Stimulated activated CD4-positive, alpha-beta T cell treated with anti-CD3 and anti-CD28 coated beads, Interleukin-2, amount 100 ng/mL, for 48 hours (primary cell): ENCODE measurements around the gene TSTD2.
"Not testable (repeated sequence)": the region's sequence is repeated elsewhere in the genome, so short reads cannot be mapped to it uniquely, and the experiment has no call there.

ENCODE experiments used
- DNase-seq, 2 donors: peaks; one replicate each; pipeline ENCODE4 v3.0.0-alpha.2; 2020

The TSTD2 gene

DNA sequence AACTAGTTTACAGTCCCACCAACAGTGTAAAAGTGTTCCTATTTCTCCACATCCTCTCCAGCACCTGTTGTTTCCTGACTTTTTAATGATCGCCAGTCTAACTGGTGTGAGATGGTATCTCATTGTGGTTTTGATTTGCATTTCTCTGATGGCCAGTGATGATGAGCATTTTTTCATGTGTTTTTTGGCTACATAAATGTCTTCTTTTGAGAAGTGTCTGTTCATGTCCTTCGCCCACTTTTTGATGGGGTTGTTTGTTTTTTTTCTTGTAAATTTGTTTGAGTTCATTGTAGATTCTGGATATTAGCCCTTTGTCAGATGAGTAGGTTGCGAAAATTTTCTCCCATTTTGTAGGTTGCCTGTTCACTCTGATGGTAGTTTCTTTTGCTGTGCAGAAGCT, 51.6 kb downstream of the TSTD2 start:
- not testable (repeated sequence) for DNase-seq

DNA sequence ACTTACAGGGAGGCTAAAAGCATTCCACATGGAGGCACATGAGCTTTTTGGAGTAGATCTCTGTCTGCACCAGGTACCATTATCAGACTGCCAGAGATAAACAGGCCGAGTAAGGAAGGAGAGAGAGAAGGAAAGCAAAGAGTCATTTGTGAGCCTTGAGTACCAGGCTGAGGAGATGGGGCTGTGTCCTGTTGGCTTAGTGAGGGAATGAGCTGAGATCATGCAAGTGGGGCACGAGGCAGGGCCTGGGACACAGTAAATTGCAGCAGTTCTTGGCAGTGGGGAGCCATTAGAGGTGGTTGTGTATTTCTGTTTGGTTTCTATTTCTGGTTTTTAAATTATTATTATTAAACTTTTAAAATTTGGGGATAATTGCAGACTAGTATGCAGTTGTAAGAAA, 53.3 kb downstream of the TSTD2 start:
- DNase-seq = no peak

DNA sequence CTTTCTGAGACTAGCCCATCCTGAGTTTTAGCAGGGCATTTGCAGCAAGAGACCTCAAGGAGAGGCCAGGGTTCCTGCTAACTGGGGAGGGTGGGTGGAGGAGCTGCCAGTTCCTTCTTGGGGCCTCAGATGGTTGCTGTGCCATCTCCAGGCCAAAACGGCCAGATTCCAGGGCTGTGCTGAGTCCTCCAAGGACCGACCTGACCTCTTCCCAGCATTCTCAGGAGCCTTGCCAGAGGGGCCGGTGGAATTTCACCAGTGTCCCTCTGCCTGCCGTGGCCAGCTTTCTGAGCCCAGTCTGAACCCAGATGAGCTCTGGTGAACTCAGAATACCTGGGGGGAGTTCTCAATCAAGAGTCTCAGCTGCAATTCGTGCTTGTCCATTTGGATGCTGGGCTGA, 54.3 kb downstream of the TSTD2 start:
- no peak for DNase-seq

DNA sequence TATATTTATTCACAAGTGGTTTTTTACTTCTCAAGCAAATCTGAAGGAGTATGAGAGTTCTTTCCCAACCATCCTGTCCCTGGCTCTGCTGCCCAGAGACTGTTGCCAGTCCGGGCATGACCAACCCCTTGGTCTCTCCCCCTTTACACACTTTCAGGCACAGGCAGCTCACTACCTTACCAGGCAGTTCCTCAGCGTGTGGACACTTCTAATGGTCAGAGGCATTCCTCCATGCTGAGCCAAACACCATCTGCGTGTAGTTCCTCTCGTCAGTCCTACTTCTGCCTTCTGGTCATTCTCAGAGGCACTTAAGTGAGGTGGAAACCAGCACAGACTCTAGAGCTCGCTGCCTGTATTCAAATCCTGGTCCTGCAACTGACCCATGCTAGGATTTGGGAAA, 56.1 kb downstream of the TSTD2 start:
- no peak for DNase-seq

DNA sequence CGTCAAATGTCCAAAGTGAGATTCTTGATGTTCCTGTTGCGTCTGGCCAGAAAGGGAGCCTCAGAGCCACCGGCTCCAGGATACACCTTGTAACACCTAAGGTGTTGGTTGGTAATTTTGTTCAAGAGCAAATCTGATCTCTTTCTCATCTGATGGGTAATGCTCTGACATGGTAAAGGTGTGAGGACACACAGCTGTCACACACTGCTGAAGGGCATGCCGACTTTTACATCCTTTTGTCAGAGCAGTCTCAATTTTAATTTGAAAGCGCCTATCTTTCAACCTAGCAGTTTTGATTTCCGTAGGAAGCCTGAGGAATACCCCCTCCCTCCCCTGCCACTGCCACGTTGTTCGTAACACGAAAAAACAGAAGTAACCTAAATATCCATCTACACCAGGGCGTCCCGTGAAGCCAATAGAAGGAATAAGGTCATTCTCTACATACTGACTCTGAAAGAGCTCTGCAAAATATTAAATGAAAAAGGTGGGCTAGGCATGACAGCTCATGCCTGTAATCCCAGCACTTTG, 57.4 kb downstream of the TSTD2 start:
- no peak for DNase-seq

DNA sequence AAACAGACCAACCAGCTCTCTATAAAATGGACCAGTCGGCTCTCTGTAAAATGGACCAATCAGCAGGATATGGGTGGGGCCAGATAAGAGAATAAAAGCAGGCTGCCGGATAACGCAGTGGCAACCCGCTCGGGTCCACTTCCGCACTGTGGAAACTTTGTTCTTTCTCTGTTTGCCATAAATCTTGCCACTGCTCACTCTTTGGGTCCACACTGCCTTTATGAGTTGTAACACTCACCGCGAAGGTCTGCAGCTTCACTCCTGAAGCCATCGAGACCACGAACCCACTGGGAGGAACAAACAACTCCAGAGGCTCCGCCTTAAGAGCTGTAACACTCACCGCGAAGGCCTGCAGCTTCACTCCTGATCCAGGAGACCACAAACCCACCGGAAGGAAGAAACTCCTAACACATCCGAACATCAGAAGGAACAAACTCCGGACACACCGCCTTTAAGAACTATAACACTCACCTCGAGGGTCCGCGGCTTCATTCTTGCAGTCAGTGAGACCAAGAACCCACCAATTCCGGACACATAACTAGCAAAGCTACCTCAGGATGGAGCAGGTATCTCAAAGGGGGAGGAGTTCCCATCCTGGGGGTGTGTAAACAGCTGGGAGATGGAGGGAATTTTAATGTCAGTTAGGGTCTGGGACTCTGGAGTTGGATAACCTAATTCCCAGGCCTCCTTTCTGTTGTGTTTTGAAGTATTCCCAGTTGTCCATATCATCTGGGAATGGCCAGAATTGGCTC, 58.1 kb downstream of the TSTD2 start:
- peak; percentile 15 to 20 for DNase-seq

DNA sequence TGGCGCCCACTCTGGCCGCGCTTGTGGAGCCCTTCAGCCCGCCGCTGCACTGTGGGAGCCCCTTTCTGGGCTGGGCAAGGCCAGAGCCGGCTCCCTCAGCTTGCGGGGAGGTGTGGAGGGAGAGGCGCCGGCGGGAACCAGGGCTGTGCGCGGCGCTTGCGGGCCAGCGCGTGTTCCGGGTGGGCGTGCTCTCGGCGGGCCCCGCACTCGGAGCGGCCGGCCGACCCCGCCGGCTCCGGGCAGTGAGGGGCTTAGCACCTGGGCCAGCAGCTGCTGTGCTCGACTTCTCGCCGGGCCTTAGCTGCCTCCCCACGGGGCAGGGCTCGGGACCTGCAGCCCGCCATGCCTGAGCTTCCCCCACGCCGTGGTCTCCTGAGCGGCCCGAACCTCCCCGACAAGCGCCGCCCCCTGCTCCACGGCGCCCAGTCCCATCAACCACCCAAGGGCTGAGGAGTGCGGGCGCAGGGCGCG, 59.0 kb downstream of the TSTD2 start:
- DNase-seq = not testable (repeated sequence)

DNA sequence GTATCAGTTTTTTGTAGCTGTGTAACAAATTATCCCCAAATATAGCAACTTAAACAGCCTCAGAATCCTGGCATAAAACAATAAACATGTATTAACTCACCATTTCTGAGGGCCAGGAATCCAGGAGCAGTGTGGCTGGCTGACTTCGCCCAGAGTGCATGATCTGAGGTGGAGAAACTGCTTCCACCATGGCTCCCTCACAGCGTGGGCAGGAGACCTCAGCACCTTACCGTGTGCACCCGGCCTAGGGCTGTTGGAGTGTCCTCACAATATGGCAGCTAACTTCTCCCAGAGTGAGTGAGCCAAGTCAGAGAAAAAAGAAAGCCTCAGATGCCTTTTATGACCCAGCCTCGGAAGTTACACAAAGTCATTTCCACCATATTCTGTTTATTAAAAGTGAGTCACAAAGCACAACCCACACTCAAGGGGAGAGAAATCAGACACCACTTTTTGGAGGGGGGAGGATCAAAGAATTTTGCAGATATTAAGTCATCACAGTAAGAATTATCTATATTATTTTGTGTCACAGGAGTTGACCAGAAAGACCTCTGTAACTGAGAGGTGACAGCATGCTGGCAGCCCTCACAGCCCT, 59.6 kb downstream of the TSTD2 start:
- no peak for DNase-seq

DNA sequence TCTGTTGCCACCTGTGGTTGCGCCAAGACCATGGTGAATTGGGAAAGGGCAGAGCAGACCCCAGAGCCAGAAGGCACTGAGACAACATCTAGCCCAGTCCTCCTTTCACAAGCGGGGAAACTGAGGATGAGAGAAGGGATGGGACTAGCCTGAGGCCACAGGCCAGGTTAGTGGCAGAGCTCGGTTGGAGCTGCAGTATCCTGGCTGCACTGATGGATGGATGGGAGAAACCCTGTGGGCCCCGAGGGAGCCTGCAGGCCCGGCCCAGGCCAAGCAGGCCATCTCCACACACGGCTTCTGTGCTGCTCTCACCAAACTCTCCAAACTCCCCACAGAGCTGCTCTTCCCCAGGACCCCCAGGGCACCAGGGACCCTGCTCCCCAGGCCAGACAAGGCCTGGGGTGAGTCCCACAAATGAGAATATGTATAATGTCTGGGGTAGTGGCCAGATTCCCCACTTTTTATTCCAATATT, 60.2 kb downstream of the TSTD2 start:
- no peak for DNase-seq

DNA sequence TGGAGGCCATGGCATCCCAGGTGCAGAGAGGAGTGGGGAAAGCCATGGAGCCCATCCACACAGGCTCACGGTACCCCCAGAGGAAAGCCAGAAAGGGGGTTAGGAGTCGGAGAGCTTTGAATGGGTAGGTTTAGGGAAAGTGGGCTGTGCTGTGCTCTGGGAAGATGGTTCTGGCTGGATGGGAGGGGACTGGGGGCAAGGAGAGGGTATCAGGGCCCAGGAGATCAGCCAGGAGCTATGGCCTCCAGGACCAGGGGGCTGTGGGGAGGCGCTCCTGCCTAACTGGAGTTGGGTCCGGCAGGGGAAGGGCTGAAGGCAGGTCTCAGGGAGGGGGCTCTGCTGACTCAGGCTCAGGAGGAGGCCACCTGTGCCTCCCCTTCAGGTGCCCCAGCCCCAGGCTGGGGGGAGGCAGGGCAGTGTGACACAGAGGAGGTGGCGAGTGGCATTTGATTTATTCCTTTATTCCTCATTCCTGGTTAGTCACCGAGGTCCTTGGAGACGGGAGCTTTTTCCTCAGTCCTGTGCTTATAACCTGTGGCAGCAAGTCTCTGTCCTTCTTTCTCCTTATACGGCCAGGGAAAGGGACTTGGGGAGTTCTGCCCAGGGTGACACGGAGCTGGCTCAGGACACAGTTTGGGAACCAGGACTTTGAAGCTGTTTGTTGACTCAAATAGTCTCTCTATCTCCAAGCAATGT, 60.8 kb downstream of the TSTD2 start:
- no peak for DNase-seq

DNA sequence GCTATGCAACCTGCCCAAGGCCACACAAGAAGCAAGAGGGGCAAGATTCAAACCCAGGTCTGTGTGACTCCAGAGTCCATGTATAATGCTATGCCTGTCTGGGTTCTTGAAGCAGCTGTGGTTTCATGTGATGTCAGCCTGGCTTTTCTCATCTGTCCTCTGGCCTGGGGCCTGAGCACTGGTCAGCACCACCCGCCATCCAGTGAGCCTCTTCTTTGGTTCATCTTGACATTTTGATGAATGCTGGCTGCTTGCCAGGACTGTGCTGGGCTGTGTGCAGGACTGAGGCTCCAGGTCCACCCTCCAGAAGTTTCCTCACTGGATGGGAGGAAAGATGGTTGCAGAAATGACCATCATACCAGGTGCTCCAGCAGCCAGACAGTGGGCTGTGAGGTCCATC, 61.5 kb downstream of the TSTD2 start:
- DNase-seq = no peak

DNA sequence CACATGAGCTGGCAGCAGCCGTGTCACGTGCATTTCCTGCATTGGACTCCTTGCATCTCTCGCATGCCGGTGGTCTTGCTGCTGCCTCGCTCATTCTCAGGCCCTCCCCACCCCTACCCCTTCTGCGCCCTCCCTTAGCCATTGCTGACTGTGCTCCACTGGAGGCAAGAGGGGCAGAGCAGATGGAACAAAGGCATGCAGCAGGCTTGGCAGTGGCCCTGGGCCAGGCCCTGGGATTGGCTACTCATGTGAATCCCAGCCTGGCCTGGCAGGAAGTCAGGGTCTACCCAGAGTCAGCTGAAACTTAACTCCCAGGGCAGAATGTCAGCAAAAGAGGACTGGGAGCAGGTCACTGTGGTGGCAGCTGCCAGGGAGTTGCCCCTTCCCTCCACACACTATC, 62.3 kb downstream of the TSTD2 start:
- no peak for DNase-seq

DNA sequence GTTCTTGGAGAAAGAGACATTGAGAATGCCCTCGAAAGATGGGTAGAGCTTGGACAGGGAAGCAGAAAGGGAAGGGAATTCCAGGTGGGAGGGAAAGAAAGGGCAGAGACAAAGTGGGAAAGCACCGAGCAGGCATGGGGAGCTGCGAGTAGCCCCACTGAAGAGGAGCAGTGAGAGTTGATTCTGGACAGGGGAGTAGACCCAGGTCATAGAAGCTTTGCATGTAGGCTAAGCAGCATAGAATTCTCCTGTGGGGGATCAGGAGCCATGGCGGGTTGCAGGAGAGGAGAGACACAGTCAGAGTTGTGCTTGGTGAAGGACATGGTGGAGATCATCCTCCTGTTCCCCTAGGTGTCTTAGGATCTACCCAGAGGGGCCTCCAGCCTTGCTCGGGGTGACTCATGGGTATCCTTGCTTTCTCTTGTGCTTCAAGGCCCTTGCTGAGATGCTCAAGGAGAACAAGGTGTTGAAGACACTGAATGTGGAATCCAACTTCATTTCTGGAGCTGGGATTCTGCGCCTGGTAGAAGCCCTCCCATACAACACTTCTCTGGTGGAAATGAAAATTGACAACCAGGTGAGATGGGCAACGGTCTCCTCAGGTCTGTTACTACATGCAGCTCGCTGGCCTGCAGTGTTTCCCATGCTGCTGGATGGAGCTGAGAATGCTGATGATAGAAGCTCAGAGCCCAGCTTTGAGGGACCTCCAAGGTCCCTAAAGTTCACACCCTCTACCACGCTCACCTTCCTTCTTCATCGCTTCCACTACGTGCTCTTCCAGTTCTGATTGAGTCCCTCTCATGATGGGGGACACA, 64.5 kb downstream of the TSTD2 start:
- DNase-seq = no peak

DNA sequence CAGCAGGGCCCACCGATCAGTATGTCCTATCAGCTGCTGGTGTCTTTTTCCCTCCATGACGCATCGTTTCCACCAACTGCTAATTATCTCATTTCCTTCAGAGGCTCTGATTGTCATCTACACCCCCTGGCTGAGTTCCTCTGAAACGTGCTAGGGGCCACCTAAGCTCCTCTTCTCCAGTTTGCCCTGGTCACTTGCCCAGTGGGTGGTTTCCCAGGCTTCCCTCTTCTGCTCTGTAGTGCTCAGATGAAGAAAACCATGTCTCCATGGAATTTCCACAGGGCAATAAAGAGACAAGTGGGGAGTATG, 65.3 kb downstream of the TSTD2 start:
- no peak for DNase-seq

DNA sequence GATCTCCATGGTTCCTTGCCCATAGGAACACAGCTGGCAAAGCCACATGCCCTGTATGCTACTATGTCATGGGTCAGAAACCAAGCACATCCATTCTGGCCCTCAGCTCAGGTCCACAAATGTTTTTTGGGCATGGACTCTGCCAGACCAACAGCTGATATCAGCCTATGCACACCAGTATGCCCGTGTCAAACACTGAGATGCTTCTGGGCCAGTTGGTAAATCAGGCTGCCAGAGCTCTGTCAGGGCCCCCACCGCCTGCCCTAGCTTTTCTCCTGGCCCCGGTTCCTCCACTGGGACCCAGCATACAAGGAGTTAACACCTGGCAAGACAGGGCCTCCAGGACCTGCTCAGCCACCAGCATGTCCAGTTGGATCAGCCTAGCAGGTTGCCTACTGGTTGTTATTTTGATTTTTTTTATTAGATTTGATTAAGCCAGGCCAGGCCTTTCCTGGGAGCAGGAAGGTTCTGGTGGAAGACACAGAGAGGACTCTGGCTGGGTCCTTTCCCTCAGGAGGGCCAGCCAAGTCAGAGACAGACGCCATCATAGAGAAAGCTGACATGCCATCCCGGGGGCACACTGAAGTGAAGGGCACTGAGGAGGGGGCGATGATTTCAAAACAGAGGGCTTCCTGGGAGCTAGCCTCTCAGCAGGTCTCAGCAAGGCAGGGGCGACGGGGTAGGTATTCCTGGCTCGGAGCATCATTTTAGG, 65.8 kb downstream of the TSTD2 start:
- no peak for DNase-seq

DNA sequence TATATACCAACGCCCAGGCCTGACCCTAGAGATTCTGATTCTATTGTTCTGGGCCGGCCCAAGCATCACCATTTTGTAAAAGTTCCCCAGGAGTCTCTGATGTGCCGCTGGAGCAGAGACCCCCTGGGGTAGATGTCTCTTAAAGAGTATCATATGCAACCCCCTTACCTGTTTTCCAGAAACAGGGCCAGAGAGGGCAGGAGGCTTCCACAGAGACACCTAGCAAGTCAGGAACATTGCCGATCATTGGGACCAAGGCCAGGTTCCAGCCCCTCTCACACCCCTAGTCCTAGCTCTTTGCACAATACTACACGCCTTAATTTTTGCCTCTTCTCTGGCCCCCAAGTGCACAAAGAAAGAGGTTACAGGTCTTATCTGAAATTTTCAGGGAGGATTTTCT, 67.9 kb downstream of the TSTD2 start:
- DNase-seq = no peak

DNA sequence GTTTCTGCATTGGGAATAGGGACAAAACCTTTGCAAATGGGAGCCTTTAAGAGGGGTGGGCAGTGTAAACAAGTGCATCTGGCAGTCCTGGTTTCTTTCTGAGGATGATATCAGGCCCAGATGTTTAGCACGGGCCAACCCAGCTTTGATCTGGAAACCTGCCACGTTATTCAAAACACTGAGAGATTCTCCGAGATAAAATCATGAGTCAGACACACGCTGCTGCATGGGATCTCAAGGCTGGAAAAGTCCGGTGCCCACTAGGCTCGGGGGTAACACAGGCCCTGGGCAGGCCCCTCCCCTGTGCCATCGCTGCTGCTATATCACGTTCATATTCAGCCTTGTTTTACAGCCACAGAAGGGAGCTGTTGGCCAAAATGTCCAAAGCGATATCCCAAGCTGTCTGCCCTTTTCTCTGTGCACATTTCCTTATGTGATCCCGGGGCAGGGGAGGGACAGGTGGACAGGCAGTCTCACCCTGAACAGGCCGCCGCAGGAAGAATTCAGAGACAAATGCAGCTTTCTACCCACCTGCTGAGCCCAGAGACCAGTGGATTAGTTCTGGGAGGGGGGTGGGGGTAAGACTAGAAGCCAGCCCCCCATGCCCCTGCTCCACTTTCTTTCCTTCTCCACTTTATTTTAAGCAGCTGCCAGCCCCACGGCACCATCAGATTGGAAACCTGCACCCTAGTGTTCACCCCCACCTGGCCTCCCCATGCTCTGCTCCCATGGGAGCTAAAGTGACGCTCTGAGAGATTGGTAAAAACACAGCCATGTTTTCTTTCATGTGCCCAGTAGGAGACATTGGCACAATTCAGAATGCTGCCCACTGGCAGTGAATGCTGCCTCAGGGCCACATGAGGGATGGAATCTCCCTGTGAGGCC, 68.6 kb downstream of the TSTD2 start:
- no peak for DNase-seq

DNA sequence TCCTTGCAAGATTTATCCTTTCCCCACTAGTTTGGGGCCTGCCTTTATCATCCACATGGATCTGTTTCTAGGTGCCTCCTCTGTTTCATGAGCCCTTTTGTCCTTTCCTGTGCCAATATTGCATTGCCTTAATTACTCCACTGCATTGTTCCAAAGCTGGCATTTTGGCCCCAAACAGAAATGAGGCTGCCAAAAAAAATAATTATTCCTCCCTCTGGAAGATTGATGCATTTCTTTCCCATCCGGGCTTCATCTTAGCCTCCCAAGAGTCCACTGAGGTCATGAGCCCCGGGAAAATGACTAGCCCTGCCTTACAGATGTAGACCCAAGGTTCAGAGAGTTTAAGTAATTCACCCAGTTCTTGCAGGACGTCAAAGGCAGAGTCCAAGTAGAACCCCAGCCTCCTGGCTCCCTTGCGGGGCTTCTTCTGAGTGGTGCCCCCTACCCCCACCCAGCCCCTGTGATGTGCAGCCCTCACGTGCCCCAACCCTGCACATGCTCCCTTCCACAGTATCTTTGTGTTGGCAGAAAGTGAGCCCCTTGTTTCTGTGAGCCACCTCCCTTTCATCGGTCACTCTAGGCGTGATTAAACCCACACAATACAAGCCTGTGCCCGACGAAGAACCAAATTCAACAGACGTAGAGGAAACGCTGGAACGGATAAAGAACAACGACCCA, 69.6 kb downstream of the TSTD2 start:
- DNase-seq = no peak

DNA sequence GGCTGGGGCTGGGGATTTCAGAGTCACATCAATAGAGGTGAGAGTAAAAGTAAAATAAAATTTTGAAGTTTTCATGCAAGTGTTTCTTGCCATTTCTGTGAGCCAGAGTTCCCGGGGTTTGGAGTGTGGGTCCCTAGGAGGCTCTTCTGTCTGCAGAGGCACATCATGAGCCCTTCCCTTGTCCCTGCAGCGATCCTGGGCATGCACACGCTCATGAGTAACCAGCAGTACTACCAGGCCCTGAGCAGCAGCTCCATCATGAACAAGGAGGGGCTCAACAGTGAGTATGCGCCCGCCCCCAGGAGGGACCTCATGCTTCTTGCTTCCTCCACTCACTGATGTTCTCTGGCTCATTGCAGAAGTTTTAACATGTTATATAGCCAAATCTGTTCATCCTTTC, 70.6 kb downstream of the TSTD2 start:
- DNase-seq = no peak

DNA sequence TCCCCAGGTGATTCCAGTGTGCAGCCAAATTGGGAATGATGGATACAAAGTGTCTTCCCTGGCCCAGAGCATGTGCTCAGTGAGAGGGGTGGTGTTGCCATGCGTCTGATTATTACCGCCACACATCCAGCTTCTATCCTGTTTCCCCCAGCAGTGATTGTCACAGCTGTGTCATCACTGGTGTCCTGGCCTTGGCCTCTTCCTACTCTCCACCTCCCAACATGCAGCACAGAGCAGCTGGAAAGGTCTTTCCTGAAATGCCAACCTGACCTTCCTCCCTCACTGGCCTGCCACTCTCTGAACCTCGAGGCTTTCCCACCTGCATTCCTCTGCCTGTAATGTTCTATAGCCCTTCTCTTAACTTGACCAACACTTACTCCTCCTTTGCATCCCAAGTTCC, 71.7 kb downstream of the TSTD2 start:
- DNase-seq = no peak

DNA sequence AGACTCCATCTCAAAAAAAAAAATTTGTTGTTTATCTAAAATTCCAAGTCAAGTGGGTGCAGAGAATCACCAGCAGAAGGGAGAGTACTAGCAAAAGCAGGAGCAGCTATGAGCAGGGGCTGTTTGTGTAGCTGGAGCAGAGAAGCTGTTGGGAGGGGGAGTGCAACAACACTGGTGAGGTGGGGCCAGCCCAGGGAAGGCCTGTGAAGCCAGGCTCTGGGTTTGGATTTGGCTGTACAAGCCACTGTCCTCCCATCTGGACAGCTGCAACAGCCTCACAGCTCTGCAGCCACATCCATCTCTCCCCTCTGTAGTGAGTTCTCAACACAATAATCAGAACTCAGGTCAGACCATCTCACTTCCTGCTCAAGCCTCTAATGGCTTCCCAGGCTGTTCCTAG, 72.3 kb downstream of the TSTD2 start:
- no peak for DNase-seq
